Fibroblast of mammary gland (primary cell): ENCODE data around the gene SUMO2.

Experiments used
- DNase-seq: peaks from one replicate; pipeline ENCODE4 v3.0.0-alpha.2; 2010; ENCODE audit warnings: low read depth
- H3K4me3 ChIP-seq: 2 replicates; pipeline ENCODE4 v1.5.1; 2011; ENCODE audit warnings: low read depth, mild to moderate bottlenecking, low read length, moderate library complexity; ENCODE audit not compliant: control insufficient read depth
- CTCF ChIP-seq: conservative IDR thresholded peaks from 2 replicates; pipeline ENCODE4 v1.5.1; 2011; ENCODE audit warnings: low read depth, low read length, inconsistent platforms; ENCODE audit not compliant: control insufficient read depth, insufficient read depth

SUMO2 gene

GRCh38 chr17:75118307-75118706 lies 64.5 kb downstream of the SUMO2 start:
- DNase-seq: no peak
- no peak for TF ChIP-seq CTCF
- no peak overlapping the region for H3K4me3 ChIP-seq

- no peak overlapping the region for H3K4me3 ChIP-seq
- TF ChIP-seq CTCF: no peak
- no peak for DNase-seq
Observed at GRCh38 chr17:75116737-75117136, 66.0 kb downstream of the SUMO2 start.
